Suppressor macrophage treated with lipopolysaccharide for 4 hours (primary cell): ENCODE results near the gene IL17RB.

Source experiments
- DNase-seq: peaks from one replicate; pipeline ENCODE4 v3.0.0-alpha.2; 2020

IL17RB gene

GRCh38 chr3:53865732-53866499, 19.5 kb downstream of the IL17RB start:
- DNase-seq, result no peak

- DNase-seq, result no peak
Observed at GRCh38 chr3:53880396-53881345, 34.3 kb downstream of the IL17RB start.

- peak; percentile 90 for DNase-seq
Observed at GRCh38 chr3:53881691-53882593, 35.6 kb downstream of the IL17RB start, which contains the start of gene ACTR8. TSS of gene ACTR8 (minus strand) at chr3:53882152. CDS start at chr3:53882101, 51 bp downstream.

GRCh38 chr3:53883008-53883407, 36.6 kb downstream of the IL17RB start:
- no peak for DNase-seq

- no peak for DNase-seq
Observed at GRCh38 chr3:53884623-53885022, 38.3 kb downstream of the IL17RB start.

- DNase-seq, result peak; percentile 66
Observed at GRCh38 chr3:53885239-53885638, 38.9 kb downstream of the IL17RB start.

GRCh38 chr3:53887446-53887845, 41.1 kb downstream of the IL17RB start:
- DNase-seq, result no peak

GRCh38 chr3:53888232-53888631, 41.9 kb downstream of the IL17RB start:
- no peak for DNase-seq

GRCh38 chr3:53890726-53891475, 44.5 kb downstream of the IL17RB start:
- DNase-seq, result peak; percentile 6

GRCh38 chr3:53891497-53892285, 45.3 kb downstream of the IL17RB start, which contains the start of gene SELENOK:
TSS of gene SELENOK (minus strand) at chr3:53891859.
- peak; percentile 100 for DNase-seq

GRCh38 chr3:53892286-53892637, 45.9 kb downstream of the IL17RB start:
- no peak for DNase-seq

GRCh38 chr3:53899750-53900149, 53.4 kb downstream of the IL17RB start:
- DNase-seq, result no peak

- DNase-seq, result no peak
Observed at GRCh38 chr3:53900666-53901331, 54.4 kb downstream of the IL17RB start.

- no peak for DNase-seq
Observed at GRCh38 chr3:53902067-53902466, 55.7 kb downstream of the IL17RB start.

GRCh38 chr3:53902711-53903110, 56.3 kb downstream of the IL17RB start:
- DNase-seq, result no peak

GRCh38 chr3:53913401-53913800, 67.0 kb downstream of the IL17RB start:
- DNase-seq, result no peak
